SK-N-SH treated with all-trans-retinoic acid at 6 μM for 48 hours (cell line): ENCODE measurements around the gene SERTAD1.

ENCODE experiments used
- ATAC-seq: fragments of 200-7000 bp; cut with Tn5 transposase; 3 replicates; pipeline ENCODE4 v1.9.1; 2020; ENCODE audit warnings: mild to moderate bottlenecking, moderate library complexity
- ARNTL ChIP-seq: fragments of 450-650 bp; formaldehyde crosslinking; IDR thresholded peaks from 2 replicates; pipeline ENCODE4 v1.5.0; 2020; ENCODE audit warnings: low read depth, mild to moderate bottlenecking, moderate library complexity, borderline replicate concordance
- BACH2 ChIP-seq: fragments of 250-450 bp; sonication (Bioruptor Pico); IDR thresholded peaks from 2 replicates; pipeline ENCODE4 v1.9.0; 2021; ENCODE audit warnings: mild to moderate bottlenecking, borderline replicate concordance
- CSDC2 ChIP-seq: fragments of 250-450 bp; sonication (Bioruptor Pico); IDR thresholded peaks from 2 replicates; pipeline ENCODE4 v1.5.0; 2020; ENCODE audit warnings: mild to moderate bottlenecking, moderate library complexity
- ESRRG ChIP-seq: fragments of 250-450 bp; sonication (Bioruptor Pico); IDR thresholded peaks from 2 replicates; pipeline ENCODE4 v1.6.1; 2021; ENCODE audit warnings: mild to moderate bottlenecking
- GLIS3 ChIP-seq: fragments of 250-450 bp; sonication (Bioruptor Pico); IDR thresholded peaks from 2 replicates; pipeline ENCODE4 v1.5.0; 2020; ENCODE audit warnings: mild to moderate bottlenecking, moderate library complexity
- ISL1 ChIP-seq: fragments of 250-450 bp; sonication (Bioruptor Pico); IDR thresholded peaks from 2 replicates; pipeline ENCODE4 v2.1.2; 2022; ENCODE audit warnings: mild to moderate bottlenecking, moderate library complexity
- OSR1 ChIP-seq: fragments of 250-450 bp; sonication (Bioruptor Pico); IDR thresholded peaks from 2 replicates; pipeline ENCODE4 v1.8.0; 2022; ENCODE audit warnings: moderate library complexity, mild to moderate bottlenecking, inconsistent platforms
- PATZ1 ChIP-seq: fragments of 250-450 bp; sonication (Bioruptor Pico); IDR thresholded peaks from 2 replicates; pipeline ENCODE4 v1.8.0; 2020; ENCODE audit warnings: mild to moderate bottlenecking, moderate library complexity, borderline replicate concordance
- PPARA ChIP-seq: fragments of 250-450 bp; sonication (Bioruptor Pico); IDR thresholded peaks from 2 replicates; pipeline ENCODE4 v1.5.0; 2020; ENCODE audit warnings: mild to moderate bottlenecking, borderline replicate concordance
- RARB ChIP-seq: fragments of 250-450 bp; sonication (Bioruptor Pico); IDR thresholded peaks from 2 replicates; pipeline ENCODE4 v1.8.0; 2021; ENCODE audit warnings: mild to moderate bottlenecking, moderate library complexity
- SNAI2 ChIP-seq: fragments of 250-450 bp; sonication (Bioruptor Pico); IDR thresholded peaks from 2 replicates; pipeline ENCODE4 v1.5.0; 2020; ENCODE audit warnings: mild to moderate bottlenecking, moderate library complexity
- TCF4 ChIP-seq: fragments of 250-450 bp; sonication (Bioruptor Pico); IDR thresholded peaks from 2 replicates; pipeline ENCODE4 v1.8.0; 2021; ENCODE audit warnings: mild to moderate bottlenecking, moderate library complexity, borderline replicate concordance
- TOX ChIP-seq: fragments of 250-450 bp; sonication (Bioruptor Pico); IDR thresholded peaks from 2 replicates; pipeline ENCODE4 v1.8.0; 2021; ENCODE audit warnings: mild to moderate bottlenecking, moderate library complexity, borderline replicate concordance
- TSHZ2 ChIP-seq: fragments of 250-450 bp; sonication (Bioruptor Pico); IDR thresholded peaks from 2 replicates; pipeline ENCODE4 v1.5.0; 2020; ENCODE audit warnings: mild to moderate bottlenecking, moderate library complexity
- ZC3H10 ChIP-seq: fragments of 250-450 bp; sonication (Bioruptor Pico); IDR thresholded peaks from 2 replicates; pipeline ENCODE4 v1.5.1; 2021; ENCODE audit warnings: mild to moderate bottlenecking, moderate library complexity
- ZFP3 ChIP-seq: fragments of 250-450 bp; sonication (Bioruptor Pico); IDR thresholded peaks from 2 replicates; pipeline ENCODE4 v1.5.0; 2020; ENCODE audit warnings: mild to moderate bottlenecking, moderate library complexity
- ZFP30 ChIP-seq: fragments of 450-650 bp; formaldehyde crosslinking; IDR thresholded peaks from 2 replicates; pipeline ENCODE4 v1.5.0; 2022; ENCODE audit warnings: mild to moderate bottlenecking, moderate library complexity
- ZNF565 ChIP-seq: fragments of 450-650 bp; formaldehyde crosslinking; conservative IDR thresholded peaks from 2 replicates; pipeline ENCODE4 v1.5.0; 2020; ENCODE audit warnings: low read depth, mild to moderate bottlenecking, moderate library complexity
- ZNF8 ChIP-seq: fragments of 450-650 bp; formaldehyde crosslinking; IDR thresholded peaks from 2 replicates; pipeline ENCODE4 v1.5.0; 2020; ENCODE audit warnings: mild to moderate bottlenecking, moderate library complexity
- TF ChIP-seq, protein P1 (sequence below): fragments of 250-450 bp; sonication (Bioruptor Pico); IDR thresholded peaks from 2 replicates; pipeline ENCODE4 v1.5.1; 2021; ENCODE audit warnings: mild to moderate bottlenecking, moderate library complexity
- TF ChIP-seq, protein P2 (sequence below): fragments of 250-450 bp; sonication (Bioruptor Pico); IDR thresholded peaks from 2 replicates; pipeline ENCODE4 v1.5.1; 2020; ENCODE audit warnings: low read depth, mild to moderate bottlenecking, moderate library complexity

The SERTAD1 gene

GRCh38 chr19:40450664-40451063 lies 24.9 kb upstream of the SERTAD1 start:
- ATAC-seq, result no peak
- TF ChIP-seq TOX (CRISPR knock-in tag) (no peak), SNAI2 (CRISPR knock-in tag) (no peak), OSR1 (CRISPR knock-in tag) (no peak), ESRRG (CRISPR knock-in tag) (no peak), PPARA (CRISPR knock-in tag) (no peak), ZFP3 (CRISPR knock-in tag) (no peak), RARB (no peak), TCF4 (CRISPR knock-in tag) (no peak)
- TF ChIP-seq, protein P1, sequence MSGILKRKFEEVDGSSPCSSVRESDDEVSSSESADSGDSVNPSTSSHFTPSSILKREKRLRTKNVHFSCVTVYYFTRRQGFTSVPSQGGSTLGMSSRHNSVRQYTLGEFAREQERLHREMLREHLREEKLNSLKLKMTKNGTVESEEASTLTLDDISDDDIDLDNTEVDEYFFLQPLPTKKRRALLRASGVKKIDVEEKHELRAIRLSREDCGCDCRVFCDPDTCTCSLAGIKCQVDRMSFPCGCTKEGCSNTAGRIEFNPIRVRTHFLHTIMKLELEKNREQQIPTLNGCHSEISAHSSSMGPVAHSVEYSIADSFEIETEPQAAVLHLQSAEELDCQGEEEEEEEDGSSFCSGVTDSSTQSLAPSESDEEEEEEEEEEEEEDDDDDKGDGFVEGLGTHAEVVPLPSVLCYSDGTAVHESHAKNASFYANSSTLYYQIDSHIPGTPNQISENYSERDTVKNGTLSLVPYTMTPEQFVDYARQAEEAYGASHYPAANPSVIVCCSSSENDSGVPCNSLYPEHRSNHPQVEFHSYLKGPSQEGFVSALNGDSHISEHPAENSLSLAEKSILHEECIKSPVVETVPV, result no peak

- TF ChIP-seq ISL1, result no peak
- no peak for TF ChIP-seq CSDC2 (CRISPR knock-in tag)
- TF ChIP-seq ARNTL, result no peak
- no peak for TF ChIP-seq ZNF565 (CRISPR knock-in tag)
- TF ChIP-seq TCF4 (CRISPR knock-in tag), result no peak
- ATAC-seq, result no peak
These were observed 23.7 kb upstream of the SERTAD1 start for GRCh38 chr19:40449506-40449905.

GRCh38 chr19:40446263-40446784 lies 20.5 kb upstream of the SERTAD1 start:
- ATAC-seq, result no peak
- no peak for TF ChIP-seq ZNF565 (CRISPR knock-in tag)
- no peak for TF ChIP-seq ISL1
- no peak for TF ChIP-seq ZFP30
- TF ChIP-seq TCF4 (CRISPR knock-in tag), result no peak
- no peak for TF ChIP-seq PATZ1 (CRISPR knock-in tag)
- no peak for TF ChIP-seq RARB
- TF ChIP-seq ZNF8 (CRISPR knock-in tag), result no peak
- TF ChIP-seq SNAI2 (CRISPR knock-in tag), result no peak
- TF ChIP-seq ARNTL, result no peak
- TF ChIP-seq ZC3H10 (CRISPR knock-in tag), result no peak

GRCh38 chr19:40445780-40446262 lies 20.0 kb upstream of the SERTAD1 start:
- no peak for ATAC-seq
- TF ChIP-seq, protein P1, result no peak
- TF ChIP-seq ARNTL, result no peak
- TF ChIP-seq PATZ1 (CRISPR knock-in tag), result no peak
- TF ChIP-seq TOX (CRISPR knock-in tag), result no peak
- TF ChIP-seq GLIS3 (CRISPR knock-in tag), result no peak
- TF ChIP-seq PPARA (CRISPR knock-in tag), result no peak
- no peak for TF ChIP-seq ISL1
- no peak for TF ChIP-seq ZNF8 (CRISPR knock-in tag)
- TF ChIP-seq OSR1 (CRISPR knock-in tag), result no peak
- TF ChIP-seq ZNF565 (CRISPR knock-in tag), result no peak
- TF ChIP-seq ZFP3 (CRISPR knock-in tag), result no peak
- no peak for TF ChIP-seq ESRRG (CRISPR knock-in tag)
- TF ChIP-seq BACH2 (CRISPR knock-in tag), result no peak
- no peak for TF ChIP-seq SNAI2 (CRISPR knock-in tag)
- no peak for TF ChIP-seq ZFP30

DNA sequence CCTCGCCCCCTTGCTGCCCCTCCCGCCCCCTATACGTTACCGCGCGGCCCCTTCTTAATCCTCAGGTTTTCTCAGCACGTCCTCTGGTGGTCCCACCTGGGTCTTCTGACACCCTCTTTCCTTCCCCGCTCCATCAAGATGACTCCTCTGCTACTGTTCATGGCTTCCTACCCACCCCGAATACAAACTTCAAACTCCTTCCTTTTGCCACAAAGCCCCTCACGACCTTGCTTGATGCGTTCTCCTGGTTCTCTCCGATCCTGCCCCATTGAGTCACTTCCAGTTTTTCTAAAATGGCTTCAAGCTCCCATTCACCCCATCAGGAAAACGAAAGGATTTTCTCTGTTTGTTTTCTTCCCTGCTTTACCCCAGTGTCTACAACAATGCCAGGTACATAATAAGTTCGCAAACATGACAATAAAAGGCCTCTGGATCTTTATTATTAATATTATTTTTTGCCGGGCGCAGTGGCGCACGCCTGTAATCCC lies 19.1 kb upstream of the SERTAD1 start:
- ATAC-seq, result no peak
- TF ChIP-seq ZFP3 (CRISPR knock-in tag) (no peak), ZC3H10 (CRISPR knock-in tag) (no peak), BACH2 (CRISPR knock-in tag) (no peak), ISL1 (no peak), TSHZ2 (CRISPR knock-in tag) (no peak), OSR1 (CRISPR knock-in tag) (no peak), ESRRG (CRISPR knock-in tag) (no peak)
- TF ChIP-seq, protein P2, sequence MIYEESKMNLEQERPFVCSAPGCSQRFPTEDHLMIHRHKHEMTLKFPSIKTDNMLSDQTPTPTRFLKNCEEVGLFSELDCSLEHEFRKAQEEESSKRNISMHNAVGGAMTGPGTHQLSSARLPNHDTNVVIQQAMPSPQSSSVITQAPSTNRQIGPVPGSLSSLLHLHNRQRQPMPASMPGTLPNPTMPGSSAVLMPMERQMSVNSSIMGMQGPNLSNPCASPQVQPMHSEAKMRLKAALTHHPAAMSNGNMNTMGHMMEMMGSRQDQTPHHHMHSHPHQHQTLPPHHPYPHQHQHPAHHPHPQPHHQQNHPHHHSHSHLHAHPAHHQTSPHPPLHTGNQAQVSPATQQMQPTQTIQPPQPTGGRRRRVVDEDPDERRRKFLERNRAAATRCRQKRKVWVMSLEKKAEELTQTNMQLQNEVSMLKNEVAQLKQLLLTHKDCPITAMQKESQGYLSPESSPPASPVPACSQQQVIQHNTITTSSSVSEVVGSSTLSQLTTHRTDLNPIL (CRISPR knock-in tag), result no peak
